A549 (cell line): ENCODE data around the gene SRP9. TPM values are rescaled to one million over a fixed set of nuclear protein-coding genes. Genes with fewer than 3 reads are reported as not detected.

ENCODE experiments used
- BHLHE40 ChIP-seq: IDR thresholded peaks from 2 replicates; pipeline ENCODE4 v1.6.1; 2012; ENCODE audit warnings: low read depth, low read length, inconsistent platforms
- CBX2 ChIP-seq: fragments of 200-600 bp; sonication (generic); IDR thresholded peaks from 2 replicates; pipeline ENCODE4 v1.6.1; 2016; ENCODE audit warnings: low read depth, mild to moderate bottlenecking, borderline replicate concordance
- CBX8 ChIP-seq: fragments of 200-600 bp; sonication (generic); IDR thresholded peaks from 2 replicates; pipeline ENCODE4 v1.6.1; 2016
- EP300 ChIP-seq, 2 experiments: fragments of >200 bp; sonication (Bioruptor Twin); formaldehyde crosslinking; IDR thresholded peaks; 2 replicates in 1 of 2; 3 replicates in 1 of 2; pipeline ENCODE4 v1.6.1; 2016 to 2017
- HEYL ChIP-seq: fragments of 250-450 bp; sonication (Bioruptor Pico); IDR thresholded peaks from 2 replicates; pipeline ENCODE4 v1.8.0; 2021; ENCODE audit warnings: mild to moderate bottlenecking, moderate library complexity
- HMGXB4 ChIP-seq: fragments of 250-450 bp; sonication (Bioruptor Pico); IDR thresholded peaks from 2 replicates; pipeline ENCODE4 v1.5.0; 2021; ENCODE audit warnings: mild to moderate bottlenecking, moderate library complexity, borderline replicate concordance
- HOXB13 ChIP-seq: fragments of 250-450 bp; sonication (Bioruptor Pico); IDR thresholded peaks from 2 replicates; pipeline ENCODE4 v1.5.0; 2020; ENCODE audit warnings: low read depth, mild to moderate bottlenecking, moderate library complexity
- HOXB5 ChIP-seq: fragments of 250-450 bp; sonication (Bioruptor Pico); IDR thresholded peaks from 2 replicates; pipeline ENCODE4 v1.5.0; 2020; ENCODE audit warnings: mild to moderate bottlenecking, moderate library complexity
- JUN ChIP-seq, 2 experiments: fragments of >200 bp; sonication (Bioruptor Twin); formaldehyde crosslinking; IDR thresholded peaks; 2 replicates in 1 of 2; 3 replicates in 1 of 2; pipeline ENCODE4 v1.6.1; 2016 to 2017
- KDM5A ChIP-seq: fragments of 200-600 bp; sonication (generic); IDR thresholded peaks from 2 replicates; pipeline ENCODE4 v1.6.1; 2016; ENCODE audit warnings: antibody characterized with exemption, mild to moderate bottlenecking
- MYC ChIP-seq: IDR thresholded peaks from 2 replicates; pipeline ENCODE4 v1.6.1; 2012; ENCODE audit warnings: mild to moderate bottlenecking, inconsistent platforms, low read length, improper control_type of control experiment, borderline replicate concordance
- NFE2L2 ChIP-seq: fragments of 150-350 bp; conservative IDR thresholded peaks from 2 replicates; pipeline ENCODE4 v1.6.1; 2014; ENCODE audit warnings: low read length
- PHF8 ChIP-seq: fragments of 200-600 bp; sonication (generic); IDR thresholded peaks from 2 replicates; pipeline ENCODE4 v1.6.1; 2016; ENCODE audit warnings: low read depth, mild to moderate bottlenecking, antibody characterized with exemption, moderate library complexity, borderline replicate concordance
- RFX5 ChIP-seq: fragments of 450-650 bp; IDR thresholded peaks from 2 replicates; pipeline ENCODE4 v1.7.1; 2014; ENCODE audit warnings: antibody characterized with exemption, mild to moderate bottlenecking, moderate library complexity
- USF2 ChIP-seq: fragments of 450-650 bp; IDR thresholded peaks from 2 replicates; pipeline ENCODE4 v1.6.1; 2014; ENCODE audit warnings: antibody characterized with exemption
- ZC3H11A ChIP-seq: fragments of 450-650 bp; IDR thresholded peaks from 2 replicates; pipeline ENCODE4 v1.6.1; 2014; ENCODE audit warnings: antibody characterized with exemption, mild to moderate bottlenecking
- ZSCAN20 ChIP-seq: fragments of 250-450 bp; sonication (Bioruptor Pico); IDR thresholded peaks from 2 replicates; pipeline ENCODE4 v1.8.0; 2022; ENCODE audit warnings: mild to moderate bottlenecking, moderate library complexity
- polyA plus RNA-seq, 4 experiments: library from polyadenylated mRNA; depleted of rRNA in 3 of 4; stranded (reverse); fragments of >200 nt; fragmentation: RNase III in 1 of 4; extraction: RNeasy Plus Mini Kit Qiagen cat#74134 plus additional on column Dnase treatment in 1 of 4; gene quantifications; 2 replicates in 3 of 4; 3 replicates in 1 of 4; pipeline ENCODE4 v1.2.3, GENCODE V29; 2011 to 2017
- TF ChIP-seq, protein P1 (sequence below): fragments of >200 bp; sonication (Bioruptor Twin); formaldehyde crosslinking; IDR thresholded peaks from 3 replicates; pipeline ENCODE4 v1.5.1; 2016
- TF ChIP-seq, protein P2 (sequence below): fragments of 250-450 bp; sonication (Bioruptor Pico); IDR thresholded peaks from 2 replicates; pipeline ENCODE4 v1.5.0; 2020; ENCODE audit warnings: low read depth, mild to moderate bottlenecking, moderate library complexity
- TF ChIP-seq, protein P3 (sequence below): fragments of >200 bp; sonication (Bioruptor Twin); formaldehyde crosslinking; IDR thresholded peaks from 2 replicates; pipeline ENCODE4 v1.6.1; 2016
- TF ChIP-seq, protein P4 (sequence below): fragments of >200 bp; sonication (Bioruptor Twin); formaldehyde crosslinking; IDR thresholded peaks from 3 replicates; pipeline ENCODE4 v1.6.1; 2016

Gene SRP9
- polyA plus RNA-seq, 2 of the 4 experiments (the other 2 are of a cell fraction): 352 to 629 TPM

- TF ChIP-seq MYC: no peak
- TF ChIP-seq NFE2L2: no peak
- TF ChIP-seq HOXB13: no peak
- no peak for TF ChIP-seq ZSCAN20 (CRISPR knock-in tag)
- no peak for TF ChIP-seq CBX8
- no peak for TF ChIP-seq HEYL
- no peak for TF ChIP-seq HMGXB4 (CRISPR knock-in tag)
- TF ChIP-seq, protein P1, sequence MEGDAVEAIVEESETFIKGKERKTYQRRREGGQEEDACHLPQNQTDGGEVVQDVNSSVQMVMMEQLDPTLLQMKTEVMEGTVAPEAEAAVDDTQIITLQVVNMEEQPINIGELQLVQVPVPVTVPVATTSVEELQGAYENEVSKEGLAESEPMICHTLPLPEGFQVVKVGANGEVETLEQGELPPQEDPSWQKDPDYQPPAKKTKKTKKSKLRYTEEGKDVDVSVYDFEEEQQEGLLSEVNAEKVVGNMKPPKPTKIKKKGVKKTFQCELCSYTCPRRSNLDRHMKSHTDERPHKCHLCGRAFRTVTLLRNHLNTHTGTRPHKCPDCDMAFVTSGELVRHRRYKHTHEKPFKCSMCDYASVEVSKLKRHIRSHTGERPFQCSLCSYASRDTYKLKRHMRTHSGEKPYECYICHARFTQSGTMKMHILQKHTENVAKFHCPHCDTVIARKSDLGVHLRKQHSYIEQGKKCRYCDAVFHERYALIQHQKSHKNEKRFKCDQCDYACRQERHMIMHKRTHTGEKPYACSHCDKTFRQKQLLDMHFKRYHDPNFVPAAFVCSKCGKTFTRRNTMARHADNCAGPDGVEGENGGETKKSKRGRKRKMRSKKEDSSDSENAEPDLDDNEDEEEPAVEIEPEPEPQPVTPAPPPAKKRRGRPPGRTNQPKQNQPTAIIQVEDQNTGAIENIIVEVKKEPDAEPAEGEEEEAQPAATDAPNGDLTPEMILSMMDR: no peak
- no peak for TF ChIP-seq USF2
- TF ChIP-seq PHF8: peak; percentile 25; the same call in 1 of the 2 replicates
- TF ChIP-seq, protein P2, sequence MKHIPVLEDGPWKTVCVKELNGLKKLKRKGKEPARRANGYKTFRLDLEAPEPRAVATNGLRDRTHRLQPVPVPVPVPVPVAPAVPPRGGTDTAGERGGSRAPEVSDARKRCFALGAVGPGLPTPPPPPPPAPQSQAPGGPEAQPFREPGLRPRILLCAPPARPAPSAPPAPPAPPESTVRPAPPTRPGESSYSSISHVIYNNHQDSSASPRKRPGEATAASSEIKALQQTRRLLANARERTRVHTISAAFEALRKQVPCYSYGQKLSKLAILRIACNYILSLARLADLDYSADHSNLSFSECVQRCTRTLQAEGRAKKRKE (CRISPR knock-in tag): no peak
- TF ChIP-seq, protein P3, sequence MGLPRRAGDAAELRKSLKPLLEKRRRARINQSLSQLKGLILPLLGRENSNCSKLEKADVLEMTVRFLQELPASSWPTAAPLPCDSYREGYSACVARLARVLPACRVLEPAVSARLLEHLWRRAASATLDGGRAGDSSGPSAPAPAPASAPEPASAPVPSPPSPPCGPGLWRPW: no peak
- no peak for TF ChIP-seq KDM5A
- TF ChIP-seq JUN (IDR thresholded peaks at IDR 0.05): peak in 1 of 2 experiments; percentile 23; a peak in 1 of 5 replicates
- TF ChIP-seq ZC3H11A: no peak
- TF ChIP-seq BHLHE40: no peak
- TF ChIP-seq HOXB5 (CRISPR knock-in tag): no peak
- TF ChIP-seq RFX5: no peak
- TF ChIP-seq, protein P4, sequence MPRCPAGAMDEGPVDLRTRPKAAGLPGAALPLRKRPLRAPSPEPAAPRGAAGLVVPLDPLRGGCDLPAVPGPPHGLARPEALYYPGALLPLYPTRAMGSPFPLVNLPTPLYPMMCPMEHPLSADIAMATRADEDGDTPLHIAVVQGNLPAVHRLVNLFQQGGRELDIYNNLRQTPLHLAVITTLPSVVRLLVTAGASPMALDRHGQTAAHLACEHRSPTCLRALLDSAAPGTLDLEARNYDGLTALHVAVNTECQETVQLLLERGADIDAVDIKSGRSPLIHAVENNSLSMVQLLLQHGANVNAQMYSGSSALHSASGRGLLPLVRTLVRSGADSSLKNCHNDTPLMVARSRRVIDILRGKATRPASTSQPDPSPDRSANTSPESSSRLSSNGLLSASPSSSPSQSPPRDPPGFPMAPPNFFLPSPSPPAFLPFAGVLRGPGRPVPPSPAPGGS: peak; percentile 51; the same call in 1 of the 3 replicates
- no peak for TF ChIP-seq EP300 (IDR thresholded peaks at IDR 0.05)
- no peak for TF ChIP-seq CBX2
These were observed 31.1 kb upstream of the SRP9 start (continued) for GRCh38 chr1:225746361-225747179.
